ENCODE data around the gene CALD1.

Gene CALD1

DNA sequence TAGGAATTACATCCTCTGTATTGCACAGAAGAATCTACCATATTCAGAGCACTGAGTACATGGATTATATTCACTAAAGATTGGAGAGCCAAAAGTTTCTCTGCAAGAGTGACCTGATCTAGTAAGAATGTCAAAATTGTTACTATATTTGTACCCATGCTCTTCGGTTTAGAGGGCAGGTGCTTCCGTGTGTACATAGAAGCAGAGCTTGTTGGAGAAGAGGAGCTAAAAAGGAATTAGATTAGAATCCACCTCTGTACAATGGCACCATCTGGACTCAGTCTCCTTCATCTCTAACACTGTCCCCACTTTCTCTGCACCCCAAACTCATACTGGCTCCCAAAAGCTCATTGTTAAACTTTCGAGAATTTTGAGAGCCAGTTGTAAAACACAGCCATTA, 8.3 kb downstream of the CALD1 start:
- DNase-seq (ENCODE audit: low read depth, low spot score): no peak

DNA sequence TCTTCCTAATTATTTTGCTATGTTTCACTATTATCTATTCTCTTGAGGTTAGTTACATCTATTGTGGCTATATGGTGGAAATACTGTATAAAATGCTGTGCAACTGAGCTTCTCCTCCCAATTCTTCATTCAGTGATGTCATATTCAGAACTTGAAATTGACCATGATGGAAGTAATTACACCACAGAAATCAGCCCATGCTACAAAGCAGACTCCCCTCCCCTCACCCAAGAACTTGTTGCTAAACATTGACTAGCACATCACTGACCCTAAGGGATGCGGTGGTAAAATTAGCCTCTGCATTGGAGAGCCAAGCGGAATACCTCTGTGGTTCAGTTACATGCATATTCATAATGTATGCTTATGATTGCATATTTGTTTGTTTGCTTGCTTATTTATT, 8.8 kb downstream of the CALD1 start:
- no peak for DNase-seq (ENCODE audit: low read depth, low spot score)

DNA sequence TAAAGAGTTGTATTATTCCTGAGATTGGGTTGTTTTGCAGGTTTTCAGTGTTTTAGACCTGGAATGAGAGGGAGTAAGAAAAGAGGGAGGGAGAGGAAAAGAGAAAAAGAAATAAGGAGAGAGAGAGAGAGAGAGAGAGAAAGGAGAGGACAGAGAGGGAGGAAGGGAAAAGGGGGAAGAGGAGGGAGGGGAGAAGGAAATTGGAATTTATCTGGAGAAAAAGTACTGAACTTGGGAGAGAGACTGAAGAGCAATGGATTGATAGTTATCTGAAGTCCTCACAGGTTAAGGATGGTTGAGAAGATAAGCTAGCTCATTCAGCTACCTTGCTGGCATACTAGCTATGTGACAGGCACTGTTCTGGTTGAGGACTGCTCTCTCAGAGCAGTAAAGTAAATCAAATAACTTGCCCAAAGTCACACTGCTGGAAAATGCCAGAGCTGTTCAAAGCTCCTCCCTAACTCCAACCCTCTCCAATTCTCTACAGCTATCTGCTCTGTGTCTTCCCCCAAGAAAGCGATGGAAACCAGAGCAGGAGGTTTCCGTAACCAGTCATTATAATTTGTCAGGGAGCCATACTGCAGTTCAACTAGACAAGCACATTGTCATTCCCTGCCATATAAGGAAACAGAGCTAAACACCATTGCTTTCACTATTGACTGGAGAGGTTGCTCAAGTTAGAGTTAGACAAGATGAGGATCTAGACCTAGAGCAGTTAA, 10.7 kb downstream of the CALD1 start:
- DNase-seq (ENCODE audit: low read depth, low spot score): no peak

DNA sequence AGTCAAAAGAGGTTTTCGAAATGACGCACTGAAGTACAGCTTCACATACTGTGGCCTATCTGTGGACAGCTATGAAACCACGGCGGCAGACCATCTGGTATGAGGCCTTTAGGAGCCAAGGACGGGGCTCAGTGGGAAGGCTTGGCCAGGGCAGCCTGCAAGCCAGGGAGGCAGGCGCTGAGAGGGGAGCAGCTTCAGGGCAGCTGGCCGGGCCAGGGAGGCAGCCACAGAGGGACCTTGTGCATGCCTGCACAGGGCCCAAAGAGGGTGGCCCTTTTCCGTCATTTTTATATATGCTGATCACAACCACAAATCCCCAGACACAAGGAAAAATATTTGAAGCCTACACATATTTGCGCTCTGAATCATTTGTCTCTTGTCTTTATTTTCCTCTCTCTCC, 13.5 kb downstream of the CALD1 start:
- no peak for DNase-seq (ENCODE audit: low read depth, low spot score)

DNA sequence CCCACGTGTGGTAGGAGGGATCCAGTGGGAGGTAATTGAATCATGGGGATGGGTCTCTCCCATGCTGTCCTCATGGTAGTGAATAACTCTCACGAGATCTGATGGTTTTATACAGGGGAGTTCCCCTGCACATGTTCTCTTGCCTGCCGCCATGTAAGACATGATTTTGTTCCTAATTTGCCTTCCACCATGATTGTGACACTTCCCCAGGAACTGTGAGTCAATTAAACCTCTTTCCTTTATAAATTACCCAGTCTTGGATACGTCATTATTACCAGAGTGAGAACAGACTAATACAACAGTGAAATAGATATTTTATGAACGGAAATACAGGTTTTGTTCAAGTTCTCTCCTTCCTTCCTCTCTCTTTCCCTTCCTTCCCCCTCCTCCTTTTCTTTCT, 15.8 kb downstream of the CALD1 start:
- DNase-seq (ENCODE audit: low read depth, low spot score): no peak

GRCh38 chr7:134798155-134798554, 18.7 kb downstream of the CALD1 start:
- no peak for DNase-seq (ENCODE audit: low read depth, low spot score)

DNA sequence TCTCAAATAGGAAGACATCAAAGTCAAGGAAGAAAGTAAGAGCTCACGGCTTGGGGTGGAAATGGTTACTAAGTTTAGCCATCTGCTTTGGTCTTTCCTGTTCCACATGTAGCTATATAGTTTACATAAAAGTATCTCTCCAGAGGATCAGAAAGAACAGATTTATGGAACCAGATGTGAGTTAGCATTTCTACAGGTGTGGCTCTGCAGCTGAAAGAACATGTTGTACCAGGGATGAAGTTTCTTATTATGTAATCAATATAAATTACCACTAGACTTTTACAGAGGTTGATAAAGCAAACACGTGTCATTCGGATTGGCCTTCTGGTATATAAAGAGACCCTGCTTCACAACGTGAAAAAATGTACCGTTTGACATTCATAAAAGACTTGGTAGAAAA, 19.9 kb downstream of the CALD1 start:
- no peak for DNase-seq (ENCODE audit: low read depth, low spot score)

DNA sequence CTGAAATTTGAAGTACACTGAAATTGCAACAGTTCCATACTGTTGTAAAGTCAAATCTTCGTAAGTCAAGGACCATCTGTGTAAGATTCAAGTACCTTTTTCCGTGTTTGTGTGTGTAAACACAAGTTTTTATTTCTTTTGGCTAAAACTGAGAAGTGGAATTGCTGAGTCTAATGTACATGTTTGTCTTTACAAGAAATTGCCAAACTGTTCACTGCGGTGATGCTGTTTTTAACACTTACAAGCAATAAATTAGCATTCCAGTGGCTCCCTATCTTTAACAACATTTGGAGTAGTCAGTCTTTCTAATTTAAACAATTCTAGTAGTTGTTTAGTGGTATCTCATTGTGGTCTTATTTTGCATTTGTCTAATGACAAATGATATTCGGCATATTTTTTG, 23.3 kb downstream of the CALD1 start:
- DNase-seq (ENCODE audit: low read depth, low spot score): no peak

- no peak for DNase-seq (ENCODE audit: low read depth, low spot score)
Measured at GRCh38 chr7:134804351-134804750, 24.9 kb downstream of the CALD1 start.

GRCh38 chr7:134804854-134805253, 25.4 kb downstream of the CALD1 start:
- no peak for DNase-seq (ENCODE audit: low read depth, low spot score)

GRCh38 chr7:134806197-134806596, 26.8 kb downstream of the CALD1 start:
- DNase-seq (ENCODE audit: low read depth, low spot score): no peak

DNA sequence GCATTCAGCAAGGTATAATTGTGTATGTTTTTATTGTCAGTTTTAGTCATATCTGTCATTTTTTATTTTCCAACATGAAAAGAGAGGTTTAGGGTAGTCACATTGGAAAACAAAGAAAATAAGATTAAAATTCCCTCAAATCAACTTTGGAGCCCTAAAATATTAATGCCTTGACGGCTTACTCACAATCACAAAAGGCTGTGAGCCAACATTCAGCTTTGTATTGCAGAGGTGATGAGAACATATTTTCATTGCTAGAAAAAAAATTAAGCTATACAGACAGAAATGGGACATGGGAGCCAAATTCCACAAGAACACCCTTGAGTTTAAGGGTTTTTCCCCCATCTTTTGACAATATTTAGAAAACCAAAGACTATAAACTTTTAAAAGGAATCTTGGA, 30.2 kb downstream of the CALD1 start:
- DNase-seq (ENCODE audit: low read depth, low spot score): no peak

- DNase-seq (ENCODE audit: low read depth, low spot score): no peak
Measured at GRCh38 chr7:134811765-134812164, 32.3 kb downstream of the CALD1 start.

GRCh38 chr7:134813663-134814396, 34.4 kb downstream of the CALD1 start:
- DNase-seq (ENCODE audit: low read depth, low spot score): no peak

DNA sequence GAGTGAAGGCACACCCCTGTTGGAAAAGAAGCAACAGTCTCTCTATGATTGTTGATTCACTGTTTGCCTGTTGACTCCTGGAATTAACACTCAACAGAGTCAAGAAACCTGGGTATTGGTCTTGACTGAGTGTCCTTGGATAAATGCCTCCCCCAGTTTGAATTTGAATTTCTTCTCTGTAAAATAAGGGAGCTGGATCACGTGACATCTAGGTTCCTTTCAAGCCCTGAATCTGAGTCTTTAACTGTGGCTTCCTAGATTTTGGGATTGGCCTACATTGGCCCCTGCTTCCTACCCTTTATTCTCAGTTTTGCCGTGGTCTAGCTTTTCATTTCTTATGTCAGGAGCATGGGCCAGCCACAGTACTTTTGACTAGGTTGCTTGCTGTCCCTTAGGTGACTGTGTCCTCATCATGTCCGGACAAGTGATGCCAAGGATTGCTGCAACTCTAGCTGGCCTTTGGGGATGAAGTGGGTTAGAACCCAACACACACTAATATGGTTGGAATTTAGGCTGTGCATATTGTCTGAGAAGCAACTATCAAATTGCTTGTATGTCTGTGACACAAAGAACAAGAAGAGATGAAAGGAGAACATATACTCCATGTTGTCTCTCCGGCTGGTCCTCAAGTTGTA, 35.4 kb downstream of the CALD1 start:
- no peak for DNase-seq (ENCODE audit: low read depth, low spot score)

- no peak for DNase-seq (ENCODE audit: low read depth, low spot score)
Measured at GRCh38 chr7:134818613-134819345, 39.3 kb downstream of the CALD1 start.

GRCh38 chr7:134819401-134819800, 40.0 kb downstream of the CALD1 start:
- DNase-seq (ENCODE audit: low read depth, low spot score): no peak

DNA sequence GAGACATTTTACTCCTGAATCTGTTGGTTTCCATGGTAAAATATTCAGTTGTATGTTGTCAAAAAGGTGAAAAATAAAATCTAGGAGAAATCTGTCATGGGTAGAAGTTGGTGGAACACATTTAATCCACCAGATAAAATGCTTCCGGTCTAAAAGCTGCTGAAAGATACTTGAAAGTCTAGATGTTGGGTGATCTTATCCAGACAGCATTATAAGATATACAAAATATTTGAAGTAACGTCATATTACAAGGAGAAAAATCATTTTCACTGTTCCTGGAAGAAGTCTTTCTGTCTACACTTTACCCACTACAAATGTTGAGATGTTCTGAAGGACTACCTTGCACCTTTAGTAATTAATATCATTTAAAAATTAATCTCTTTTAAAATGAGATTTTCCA, 40.9 kb downstream of the CALD1 start:
- no peak for DNase-seq (ENCODE audit: low read depth, low spot score)

DNA sequence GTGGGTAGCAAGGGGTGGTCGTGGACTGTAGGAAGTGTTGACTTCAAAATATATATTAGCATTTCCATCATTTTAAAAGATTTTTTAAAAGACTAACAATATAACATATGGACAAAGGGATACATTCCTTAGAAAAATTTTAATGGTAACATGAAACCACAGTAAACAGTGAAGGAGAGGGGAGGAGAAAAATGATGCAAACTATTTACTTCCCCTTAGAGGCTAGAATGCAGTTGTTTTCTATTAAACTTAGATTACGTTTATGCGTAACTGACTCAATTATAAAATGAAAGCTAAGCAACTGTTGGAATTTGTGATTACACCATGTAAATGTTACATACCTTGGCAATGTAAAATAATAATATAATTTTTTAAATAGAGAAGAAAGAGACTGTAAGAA, 41.3 kb downstream of the CALD1 start:
- DNase-seq (ENCODE audit: low read depth, low spot score): no peak

- DNase-seq (ENCODE audit: low read depth, low spot score): no peak
Measured at GRCh38 chr7:134823400-134823799, 44.0 kb downstream of the CALD1 start.

DNA sequence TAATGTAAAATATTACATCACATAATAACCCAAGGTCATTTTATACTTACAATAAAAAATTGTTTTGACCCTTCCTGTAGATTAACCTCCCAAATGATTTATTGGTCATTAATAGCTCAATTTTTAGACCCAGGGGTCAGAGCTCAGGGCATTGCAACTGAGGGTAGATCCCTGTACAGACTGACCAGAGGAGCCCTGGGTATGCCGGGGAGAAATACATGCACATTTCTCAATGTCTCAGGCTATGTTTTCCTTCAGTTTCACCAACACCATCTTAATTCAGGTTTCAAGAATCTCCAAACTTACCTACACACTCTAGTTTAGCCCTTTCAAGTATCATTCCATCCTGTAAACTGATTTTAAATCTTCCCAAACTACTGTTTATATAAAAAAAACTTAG, 46.2 kb downstream of the CALD1 start:
- no peak for DNase-seq (ENCODE audit: low read depth, low spot score)

DNA sequence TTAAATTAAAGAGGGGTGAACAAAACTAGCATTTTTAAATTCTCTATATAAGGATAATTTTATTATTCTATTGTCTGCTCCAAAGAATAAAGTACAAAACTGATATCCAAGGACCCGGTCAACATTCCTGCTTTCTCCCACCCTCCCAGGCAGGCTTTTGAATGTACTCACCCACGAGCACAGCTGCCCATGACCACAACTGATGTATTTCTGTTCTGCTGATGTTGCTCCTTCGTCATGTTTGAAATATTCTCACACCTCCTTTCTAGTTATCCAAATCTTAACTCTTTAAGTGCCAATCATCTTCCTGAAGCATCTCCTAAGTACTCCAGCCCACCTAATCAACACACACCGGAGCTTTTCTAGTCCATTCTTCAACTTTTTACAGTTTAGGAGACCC, 46.7 kb downstream of the CALD1 start:
- no peak for DNase-seq (ENCODE audit: low read depth, low spot score)

Measured in activated naive CD8-positive, alpha-beta T cell treated with anti-CD3 and anti-CD28 coated beads, Interleukin-2, amount 50 U/mL, for 16 hours (primary cell).